OCI-LY3 (cell line): ENCODE data around the gene ANKRD28.
"Not testable (repeated sequence)": the region's sequence is repeated elsewhere in the genome, so short reads cannot be mapped to it uniquely, and the experiment has no call there.

Experiments
- H2AFZ ChIP-seq: fragments of 200-600, 300-600 bp; shearing (Covaris generic); 2 replicates; pipeline ENCODE4 v1.6.0; 2014; ENCODE audit warnings: antibody characterized with exemption, low read depth, low read length
- H3K27ac ChIP-seq: fragments of 200-600, 300-600 bp; sonication (generic); 2 replicates; pipeline ENCODE4 v1.5.1; 2014; ENCODE audit warnings: mild to moderate bottlenecking, low read length, moderate library complexity, mixed read lengths
- H3K27me3 ChIP-seq: fragments of 200-600, 300-600 bp; sonication (generic); 2 replicates; pipeline ENCODE4 v1.6.1; 2014; ENCODE audit warnings: low read depth, low read length, mixed read lengths
- H3K36me3 ChIP-seq: fragments of 200-600, 300-600 bp; sonication (generic); replicated peaks from 2 replicates; pipeline ENCODE3; 2014; ENCODE audit warnings: low read depth, low read length, mixed read lengths
- H3K4me1 ChIP-seq: fragments of 300-600, 200-600 bp; sonication (generic); 2 replicates; pipeline ENCODE4 v1.6.1; 2014; ENCODE audit warnings: low read length, mixed read lengths
- H3K4me2 ChIP-seq: fragments of 200-600, 300-600 bp; sonication (generic); 2 replicates; pipeline ENCODE4 v1.6.1; 2014; ENCODE audit warnings: low read length, mixed read lengths
- H3K4me3 ChIP-seq: fragments of 300-600, 200-600 bp; sonication (generic); 2 replicates; pipeline ENCODE4 v1.5.1; 2014; ENCODE audit warnings: antibody characterized with exemption, mild to moderate bottlenecking, low read length, moderate library complexity
- H3K79me2 ChIP-seq: fragments of 300-600, 200-600 bp; shearing (Covaris generic); 2 replicates; pipeline ENCODE4 v1.6.1; 2014; ENCODE audit warnings: mild to moderate bottlenecking, low read length, mixed read lengths
- H3K9ac ChIP-seq: fragments of 300-600, 200-600 bp; shearing (Covaris generic); 2 replicates; pipeline ENCODE4 v1.6.0; 2014; ENCODE audit warnings: mild to moderate bottlenecking, low read length, moderate library complexity
- H3K9me3 ChIP-seq: fragments of 200-600, 300-600 bp; shearing (Covaris generic); 2 replicates; pipeline ENCODE4 v1.6.1; 2014; ENCODE audit warnings: low read length, mixed read lengths; ENCODE audit not compliant: insufficient read depth
- H4K20me1 ChIP-seq: fragments of 200-600, 300-600 bp; sonication (generic); 2 replicates; pipeline ENCODE4 v1.6.1; 2016; ENCODE audit warnings: low read length, mixed read lengths; ENCODE audit not compliant: insufficient read depth
- CTCF ChIP-seq: fragments of 200-600, 300-600 bp; sonication (generic); IDR thresholded peaks from 2 replicates; pipeline ENCODE4 v1.5.1; 2014; ENCODE audit warnings: antibody characterized with exemption, low read length, low read depth
- EZH2phosphoT487 ChIP-seq: fragments of 200-600 bp; shearing (Covaris generic); IDR thresholded peaks from 2 replicates; pipeline ENCODE4 v1.6.1; 2018; ENCODE audit warnings: antibody characterized with exemption, mixed run types, low read depth

The ANKRD28 gene

GRCh38 chr3:15750143-15750542, 47.6 kb downstream of the ANKRD28 start:
- H3K9ac ChIP-seq, result no peak overlapping the region
- peaks cover 13% of the 10 kb centered on the region for H3K36me3 ChIP-seq
- no peaks in the 10 kb centered on the region for H3K9me3 ChIP-seq
- peaks cover 22% of the 10 kb centered on the region for H3K4me1 ChIP-seq
- no peaks in the 10 kb centered on the region for H3K27me3 ChIP-seq
- H4K20me1 ChIP-seq, result no peaks in the 10 kb centered on the region
- no peak overlapping the region for H3K27ac ChIP-seq
- no peak overlapping the region for H3K4me3 ChIP-seq
- no peak overlapping the region for H2AFZ ChIP-seq
- TF ChIP-seq EZH2phosphoT487 (no peak), CTCF (no peak)
- no peaks in the 10 kb centered on the region for H3K79me2 ChIP-seq
- no peak overlapping the region for H3K4me2 ChIP-seq

- not testable (repeated sequence) for H3K27ac ChIP-seq, H4K20me1 ChIP-seq, H3K4me3 ChIP-seq, H3K9me3 ChIP-seq, H3K9ac ChIP-seq, H2AFZ ChIP-seq, H3K79me2 ChIP-seq, H3K27me3 ChIP-seq
- peaks cover 13% of the 10 kb centered on the region for H3K36me3 ChIP-seq
- peaks cover 17% of the 10 kb centered on the region for H3K4me1 ChIP-seq
- H3K4me2 ChIP-seq, result peak overlapping the region; percentile 24; the same call in 1 of the 2 replicates
These were observed 51.9 kb downstream of the ANKRD28 start for GRCh38 chr3:15745896-15746295.

DNA sequence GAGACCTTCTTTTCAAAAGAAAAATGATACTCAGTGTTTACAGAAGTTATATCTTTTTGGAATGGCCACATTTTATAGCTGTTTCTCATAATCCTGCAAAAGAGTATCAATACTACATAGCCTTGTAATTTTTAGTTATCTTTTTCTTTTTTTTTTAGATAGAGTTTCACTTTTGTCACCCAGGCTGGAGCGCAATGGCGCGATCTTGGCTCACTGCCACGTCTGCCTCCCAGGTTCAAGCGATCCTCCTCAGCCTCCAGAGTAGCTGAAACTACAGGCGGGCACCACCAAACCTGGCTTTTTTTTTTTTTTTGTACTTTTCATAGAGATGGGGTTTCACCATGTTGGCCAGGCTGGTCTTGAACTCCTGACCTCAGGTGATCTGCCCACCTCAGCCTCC, 53.6 kb downstream of the ANKRD28 start:
- TF ChIP-seq EZH2phosphoT487 (no peak), CTCF (no peak)
- no peak overlapping the region for H3K4me2 ChIP-seq
- no peak overlapping the region for H3K4me3 ChIP-seq
- no peaks in the 10 kb centered on the region for H3K79me2 ChIP-seq
- no peak overlapping the region for H3K9ac ChIP-seq
- H3K27me3 ChIP-seq, result no peaks in the 10 kb centered on the region
- no peak overlapping the region for H3K27ac ChIP-seq
- peaks cover 8% of the 10 kb centered on the region for H3K36me3 ChIP-seq
- 0 out of 2 replicates have a peak, but pooled peaks cover 4% of the 10 kb centered on the region for H3K9me3 ChIP-seq
- H2AFZ ChIP-seq, result no peak overlapping the region
- H3K4me1 ChIP-seq, result peaks cover 14% of the 10 kb centered on the region
- no peaks in the 10 kb centered on the region for H4K20me1 ChIP-seq

GRCh38 chr3:15743587-15744009, 54.2 kb downstream of the ANKRD28 start:
- no peak for TF ChIP-seq CTCF
- TF ChIP-seq EZH2phosphoT487, result no peak

GRCh38 chr3:15742236-15742635, 55.5 kb downstream of the ANKRD28 start:
- H3K36me3 ChIP-seq, result not testable (repeated sequence)

More at GRCh38 chr3:15743587-15744009, 54.2 kb downstream of the ANKRD28 start:
- Histone ChIP-seq H3K79me2 (no peaks in the 10 kb centered on the region), H3K27ac (no peak overlapping the region), H3K27me3 (no peaks in the 10 kb centered on the region), H3K36me3 (peaks cover 8% of the 10 kb centered on the region), H3K4me2 (no peak overlapping the region), H3K9ac (no peak overlapping the region), H3K4me3 (no peak overlapping the region), H2AFZ (no peak overlapping the region), H3K4me1 (peaks cover 14% of the 10 kb centered on the region), H4K20me1 (no peaks in the 10 kb centered on the region), H3K9me3 (0 out of 2 replicates have a peak, but pooled peaks cover 4% of the 10 kb centered on the region)

DNA sequence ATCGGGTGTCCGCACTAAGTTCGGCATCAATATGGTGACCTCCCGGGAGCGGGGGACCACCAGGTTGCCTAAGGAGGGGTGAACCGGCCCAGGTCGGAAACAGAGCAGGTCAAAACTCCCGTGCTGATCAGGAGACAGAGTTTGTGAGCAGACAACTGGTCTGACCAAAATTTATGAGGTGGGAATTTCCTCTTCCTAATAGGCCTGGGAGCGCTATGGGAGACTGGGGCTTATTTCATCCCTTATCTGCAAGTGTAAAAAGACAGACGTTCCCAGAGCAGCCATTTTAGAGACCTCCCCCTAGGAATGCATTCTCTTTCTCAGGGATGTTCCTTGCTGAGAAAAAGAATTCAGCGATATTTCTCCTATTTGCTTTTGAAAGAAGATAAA, 59.2 kb downstream of the ANKRD28 start:
- H4K20me1 ChIP-seq, H3K9me3 ChIP-seq, H3K4me3 ChIP-seq, H3K36me3 ChIP-seq, H2AFZ ChIP-seq, H3K4me1 ChIP-seq, H3K27me3 ChIP-seq, H3K4me2 ChIP-seq, H3K27ac ChIP-seq, H3K79me2 ChIP-seq, H3K9ac ChIP-seq: not testable (repeated sequence)

More at GRCh38 chr3:15742236-15742635, 55.5 kb downstream of the ANKRD28 start:
- H4K20me1 ChIP-seq, H3K27me3 ChIP-seq, H3K79me2 ChIP-seq, H3K27ac ChIP-seq, H2AFZ ChIP-seq, H3K9me3 ChIP-seq, H3K4me3 ChIP-seq, H3K9ac ChIP-seq, H3K4me2 ChIP-seq: not testable (repeated sequence)
- H3K4me1 ChIP-seq, result peaks cover 14% of the 10 kb centered on the region
